H1 (cell line): ENCODE data around the gene AHNAK2. TPM values are rescaled to one million over a fixed set of nuclear protein-coding genes. Genes with fewer than 3 reads are reported as not detected.

ENCODE experiments used
- CTCF ChIA-PET: fragments of 300-600 bp; sonication (Branson Sonifier 250); formaldehyde crosslinking; loops from one replicate; lab custom pipeline; 2021; ENCODE audit not compliant: partially characterized antibody; lab: Charles Lee
- POLR2A ChIA-PET: fragments of 300-600 bp; sonication (Branson Sonifier 250); formaldehyde crosslinking; loops from one replicate; lab custom pipeline; 2021; ENCODE audit warnings: inconsistent platforms; ENCODE audit not compliant: partially characterized antibody; lab: Charles Lee
- DNase-seq, 2 experiments: peaks; one replicate each; pipeline versions ENCODE4 v3.0.0 to v3.0.0-alpha.2; 2010 to 2022; ENCODE audit warnings: low spot score in 2 of 2, low read depth in 1 of 2, mixed read lengths in 1 of 2
- FAIRE-seq: peaks from 2 replicates; lab custom pipeline; 2011; peaks lifted over from hg19 to GRCh38; lab: Jason Lieb, UNC
- H2AFZ ChIP-seq: 2 replicates; pipeline ENCODE4 v1.8.1; 2012; ENCODE audit warnings: low read length, inconsistent platforms
- H2AK5ac ChIP-seq: 2 replicates; pipeline ENCODE4 v1.6.1; 2013; ENCODE audit warnings: low read depth, low read length
- H2BK120ac ChIP-seq: replicated peaks from 2 replicates; pipeline ENCODE3; 2013; ENCODE audit warnings: low read depth, low read length, inconsistent platforms
- H2BK12ac ChIP-seq: 2 replicates; pipeline ENCODE4 v1.6.1; 2013; ENCODE audit warnings: low read depth, low read length
- H2BK15ac ChIP-seq: 2 replicates; pipeline ENCODE4 v1.6.1; 2013; ENCODE audit warnings: low read length
- H2BK20ac ChIP-seq: 2 replicates; pipeline ENCODE4 v1.6.1; 2013; ENCODE audit warnings: low read length
- H2BK5ac ChIP-seq: 2 replicates; pipeline ENCODE4 v1.6.1; 2013; ENCODE audit warnings: low read depth, low read length
- H3K14ac ChIP-seq: 2 replicates; pipeline ENCODE4 v1.6.1; 2013; ENCODE audit warnings: inconsistent platforms; ENCODE audit not compliant: insufficient read length
- H3K18ac ChIP-seq: 2 replicates; pipeline ENCODE4 v1.6.1; 2013; ENCODE audit warnings: low read length; ENCODE audit errors: extremely low read depth
- H3K23ac ChIP-seq: 2 replicates; pipeline ENCODE4 v1.6.1; 2013; ENCODE audit warnings: inconsistent platforms; ENCODE audit not compliant: insufficient read length
- H3K23me2 ChIP-seq: 2 replicates; pipeline ENCODE4 v1.6.1; 2013; ENCODE audit warnings: low read depth, low read length
- H3K27ac ChIP-seq: 2 replicates; pipeline ENCODE4 v1.6.1; 2011; ENCODE audit warnings: low read depth, low read length, inconsistent platforms
- H3K27me3 ChIP-seq, 4 experiments: replicated peaks in 1 of 4; 1 replicate in 1 of 4; 2 replicates in 3 of 4; pipeline versions ENCODE4 v1.6.1 to v1.8.1; 2011 to 2013; ENCODE audit warnings: low read length in 3 of 4, mild to moderate bottlenecking in 3 of 4, inconsistent platforms in 2 of 4, mixed read lengths in 2 of 4, moderate library complexity in 1 of 4; ENCODE audit not compliant: control insufficient read depth in 3 of 4, insufficient read depth in 3 of 4; ENCODE audit errors: extremely low read depth in 1 of 4
- H3K36me3 ChIP-seq, 4 experiments: 2 replicates each; pipeline versions ENCODE4 v1.6.1 to v1.8.1; 2011 to 2013; ENCODE audit warnings: mild to moderate bottlenecking in 4 of 4, low read length in 3 of 4, moderate library complexity in 2 of 4, control low read depth in 1 of 4, inconsistent platforms in 1 of 4; ENCODE audit not compliant: insufficient read depth in 4 of 4, control insufficient read depth in 2 of 4
- H3K4ac ChIP-seq: replicated peaks from 2 replicates; pipeline ENCODE3; 2013; ENCODE audit warnings: low read length, low read depth, mixed read lengths, inconsistent platforms; ENCODE audit not compliant: insufficient read length
- H3K4me1 ChIP-seq, 4 experiments: replicated peaks in 1 of 4; 1 replicate in 1 of 4; 2 replicates in 3 of 4; pipeline versions ENCODE4 v1.6.1 to v1.8.1; 2011 to 2013; ENCODE audit warnings: low read length in 3 of 4, inconsistent platforms in 2 of 4, mixed read lengths in 1 of 4; ENCODE audit not compliant: insufficient read depth in 4 of 4, control insufficient read depth in 3 of 4
- H3K4me2 ChIP-seq, 2 experiments: 2 replicates each; pipeline versions ENCODE4 v1.6.1 to v1.8.1; 2011 to 2013; ENCODE audit warnings: low read depth in 2 of 2, low read length in 2 of 2, control low read depth in 1 of 2, inconsistent platforms in 1 of 2, mild to moderate bottlenecking in 1 of 2; ENCODE audit not compliant: insufficient read depth in 1 of 2
- H3K4me3 ChIP-seq, 4 experiments: fragments of 200-600, 300-600 bp in 1 of 4; sonication (generic), shearing (Covaris generic), sonication (Bioruptor Twin) in 1 of 4; 2 replicates each; pipeline versions ENCODE4 v1.5.1 to v1.8.1; 2011 to 2016; ENCODE audit warnings: low read length in 4 of 4, low read depth in 3 of 4, control low read depth in 2 of 4, inconsistent platforms in 2 of 4, mild to moderate bottlenecking in 2 of 4, mixed read lengths in 1 of 4, moderate library complexity in 1 of 4; ENCODE audit not compliant: insufficient read depth in 2 of 4; ENCODE audit errors: extremely low read depth in 1 of 4
- H3K56ac ChIP-seq: replicated peaks from 2 replicates; pipeline ENCODE3; 2013; ENCODE audit warnings: low read depth, mild to moderate bottlenecking, mixed read lengths, low read length, inconsistent platforms; ENCODE audit not compliant: insufficient read length
- H3K79me1 ChIP-seq: 2 replicates; pipeline ENCODE4 v1.6.1; 2013; ENCODE audit warnings: low read depth, low read length, control low read depth
- H3K79me2 ChIP-seq, 2 experiments: 2 replicates each; pipeline versions ENCODE4 v1.6.1 to v1.8.1; 2012 to 2013; ENCODE audit warnings: low read length in 2 of 2, mild to moderate bottlenecking in 2 of 2, inconsistent platforms in 1 of 2; ENCODE audit not compliant: insufficient read depth in 2 of 2, control insufficient read depth in 1 of 2
- H3K9ac ChIP-seq, 4 experiments: replicated peaks in 1 of 4; 1 replicate in 1 of 4; 2 replicates in 3 of 4; pipeline versions ENCODE4 v1.6.1 to v1.8.1; 2011 to 2013; ENCODE audit warnings: low read depth in 3 of 4, low read length in 3 of 4, control low read depth in 2 of 4, mild to moderate bottlenecking in 2 of 4, moderate library complexity in 2 of 4, inconsistent platforms in 1 of 4; ENCODE audit errors: extremely low read depth in 1 of 4
- H3K9me3 ChIP-seq, 2 experiments: 2 replicates each; pipeline versions ENCODE4 v1.6.1 to v1.8.1; 2012 to 2013; ENCODE audit warnings: mild to moderate bottlenecking in 2 of 2, moderate library complexity in 2 of 2, control low read depth in 1 of 2, inconsistent platforms in 1 of 2, low read depth in 1 of 2, low read length in 1 of 2, mixed read lengths in 1 of 2; ENCODE audit not compliant: insufficient read depth in 2 of 2
- H4K20me1 ChIP-seq, 2 experiments: replicated peaks in 1 of 2; 2 replicates each; pipeline versions ENCODE3 to v1.8.1; 2011 to 2013; ENCODE audit warnings: inconsistent platforms in 2 of 2, low read length in 2 of 2, mild to moderate bottlenecking in 1 of 2; ENCODE audit not compliant: insufficient read depth in 2 of 2, control insufficient read depth in 1 of 2
- H4K5ac ChIP-seq: 2 replicates; pipeline ENCODE4 v1.6.1; 2013; ENCODE audit warnings: low read length, low read depth, mixed read lengths, inconsistent platforms; ENCODE audit not compliant: insufficient read length
- H4K8ac ChIP-seq: 2 replicates; pipeline ENCODE4 v1.8.0; 2013; ENCODE audit warnings: mild to moderate bottlenecking, moderate library complexity, low read length, inconsistent platforms; ENCODE audit not compliant: insufficient read depth; ENCODE audit errors: extremely low read depth
- H4K91ac ChIP-seq: replicated peaks from 2 replicates; pipeline ENCODE3; 2013; ENCODE audit warnings: low read length, mixed read lengths, inconsistent platforms; ENCODE audit not compliant: insufficient read length
- CTBP2 ChIP-seq: IDR thresholded peaks from 2 replicates; pipeline ENCODE4 v1.7.0; 2011; ENCODE audit warnings: borderline replicate concordance, mild to moderate bottlenecking, moderate library complexity, mixed read lengths, low read length; ENCODE audit not compliant: insufficient read depth, insufficient read length
- CTCF ChIP-seq, 3 experiments: IDR thresholded peaks; 1 replicate in 2 of 3; 2 replicates in 1 of 3; pipeline versions ENCODE4 v1.5.1 to v1.6.1; 2011; ENCODE audit warnings: low read length in 3 of 3, mild to moderate bottlenecking in 3 of 3, inconsistent platforms in 2 of 3, low read depth in 1 of 3, moderate library complexity in 1 of 3; ENCODE audit not compliant: insufficient read depth in 1 of 3; ENCODE audit errors: control extremely low read depth in 1 of 3
- WGBS, 2 experiments: shearing (Covaris generic) in 1 of 2; methylation state at CpG; one replicate each; pipeline versions ENCODE4 v1.1.6 to v1.1.7; 2013 to 2015; ENCODE audit warnings: low lambda C conversion rate in 2 of 2, mixed read lengths in 2 of 2, inconsistent platforms in 1 of 2, low coverage in 1 of 2, missing lambda C conversion rate in 1 of 2; ENCODE audit not compliant: insufficient replicate concordance in 2 of 2, insufficient coverage in 1 of 2, insufficient read length in 1 of 2; ENCODE audit errors: extremely low coverage in 1 of 2, missing lambda C conversion rate in 1 of 2; 5-methylcytosine and 5-hydroxymethylcytosine counted together
- polyA plus RNA-seq, 7 experiments: library from polyadenylated mRNA; depleted of rRNA in 3 of 7; stranded (reverse) in 5 of 7; unstranded in 2 of 7; fragments of >200 nt in 5 of 7; fragments of 200-250 nt in 2 of 7; gene quantifications; 1 replicate in 5 of 7; 2 replicates in 1 of 7; 4 replicates in 1 of 7; pipeline versions ENCODE4 v1.2.1 to v1.2.3, GENCODE V29; 2011 to 2013; ENCODE audit warnings: missing spikeins in 2 of 7, mixed read lengths in 2 of 7
- total RNA-seq: library from RNA; stranded (reverse); fragmentation: NEBNext Ultra II Directional; extraction: Animal tissue kit (Norgen Biotek cat#: 25700); gene quantifications from 2 replicates; pipeline ENCODE4 v1.2.1, GENCODE V29; 2021

Gene AHNAK2
- total and polyA plus RNA-seq, 2 of the 8 experiments (the other 6 are each of a cell fraction or from before 2014, with no cell fraction given): 0.95 to 2.0 TPM

GRCh38 chr14:105012171-105012985 is 34.2 kb upstream of the AHNAK2 start:
- Histone ChIP-seq H3K23me2 (no peaks in the 10 kb centered on the region), H2BK5ac (no peak overlapping the region), H2BK120ac (no peak overlapping the region), H3K9ac (no peak overlapping the region), H3K18ac (no peak overlapping the region), H3K79me2 (peaks cover 46 to 72% of the 10 kb centered on the region in 2 experiments), H3K27me3 (no peaks in the 10 kb centered on the region)
- POLR2A ChIA-PET: interaction anchor here (0.6 to 1.7 kb wide), 3 partner anchors 11 to 166 kb away, joined by 3 read pairs; no protein-coding TSS in a partner anchor
- TF ChIP-seq CTCF (IDR thresholded peaks at IDR 0.05; ENCODE audit: control extremely low read depth in 1 of 3, insufficient read depth in 1 of 3, low read depth in 1 of 3, low read length in 3 of 3) (peak; percentile 9 to 28 (median 17); a peak in 3 of 4 replicates), CTBP2 (no peak)
- TF ChIP-seq, all 59 proteins: peak for 1
- Histone ChIP-seq H3K9me3 (no peaks in the 10 kb centered on the region), H3K23ac (no peak overlapping the region), H3K4me2 (no peak overlapping the region), H2BK12ac (no peak overlapping the region), H3K56ac (no peak overlapping the region), H4K5ac (no peak overlapping the region), H3K4me3 (no peak overlapping the region), H2BK15ac (no peak overlapping the region), H4K8ac (no peak overlapping the region), H3K27ac (no peak overlapping the region; the same call in 1 of the 2 replicates), H4K20me1 (peaks cover 44 to 66% of the 10 kb centered on the region in 2 experiments), H4K91ac (no peak overlapping the region), H3K79me1 (peaks cover 15% of the 10 kb centered on the region), H3K36me3 (peaks cover 12 to 40% (median 25%) of the 10 kb centered on the region in 4 experiments; a peak in 7 of 8 replicates), H3K4ac (no peak overlapping the region), H3K14ac (no peak overlapping the region), H2AK5ac (no peak overlapping the region), H3K4me1 (peaks cover 4 to 10% (median 7%) of the 10 kb centered on the region in 4 experiments; a peak in 6 of 7 replicates), H2BK20ac (no peak overlapping the region), H2AFZ (no peak overlapping the region)
- DNase-seq (no peak), FAIRE-seq (no peak)
- CTCF ChIA-PET: interaction anchor here (0.8 to 2.7 kb wide), 11 partner anchors 12 to 53 kb away, joined by 3 to 10 read pairs (median 3); partner anchors contain the start of gene GPR132
- 86% methylated on average over 21 of the region's 23 CpGs; no CpG with 5 or more reads in 1 of the 2 experiments for WGBS, 2 experiments
